Measurements from ENCODE around the gene KCNB1. TPM values are rescaled to one million over a fixed set of nuclear protein-coding genes. Genes with fewer than 3 reads are reported as not detected.
A peak's percentile ranks its signal among the peaks of the same experiment; 100 is the strongest.

The KCNB1 gene
- total RNA-seq, 1 donor from 2014 or later = 5.7 TPM

GRCh38 chr20:49446808-49447207 lies 35.7 kb downstream of the KCNB1 start:
- DNase-seq (ENCODE audit: low spot score in 2 of 2) (peak in 1 of 2 donors; percentile 55), FAIRE-seq (no peak)

GRCh38 chr20:49446080-49446479 lies 36.4 kb downstream of the KCNB1 start:
- DNase-seq (ENCODE audit: low spot score in 2 of 2) = no peak
- no peak for FAIRE-seq

GRCh38 chr20:49445176-49445575 lies 37.3 kb downstream of the KCNB1 start:
- DNase-seq (ENCODE audit: low spot score in 2 of 2) (no peak), FAIRE-seq (no peak)

- DNase-seq (ENCODE audit: low spot score in 2 of 2) (no peak), FAIRE-seq (no peak)
Observed at GRCh38 chr20:49444553-49444990, 37.9 kb downstream of the KCNB1 start.

GRCh38 chr20:49437057-49437456 lies 45.4 kb downstream of the KCNB1 start:
- FAIRE-seq (no peak), DNase-seq (ENCODE audit: low spot score in 2 of 2) (no peak)

- DNase-seq (ENCODE audit: low spot score in 2 of 2) (no peak), FAIRE-seq (no peak)
Observed at GRCh38 chr20:49435639-49436038, 46.8 kb downstream of the KCNB1 start.

- no peak for FAIRE-seq
- DNase-seq (ENCODE audit: low spot score in 2 of 2) = no peak
Observed at GRCh38 chr20:49433333-49433732, 49.1 kb downstream of the KCNB1 start.

GRCh38 chr20:49432550-49432949 lies 49.9 kb downstream of the KCNB1 start:
- FAIRE-seq (no peak), DNase-seq (ENCODE audit: low spot score in 2 of 2) (no peak)

- no peak for FAIRE-seq
- DNase-seq (ENCODE audit: low spot score in 2 of 2) = no peak
Observed at GRCh38 chr20:49431329-49431728, 51.1 kb downstream of the KCNB1 start.

- DNase-seq (ENCODE audit: low spot score in 2 of 2) = no peak
- no peak for FAIRE-seq
Observed at GRCh38 chr20:49430320-49430719, 52.1 kb downstream of the KCNB1 start.

- no peak for FAIRE-seq
- DNase-seq (ENCODE audit: low spot score in 2 of 2) = no peak
Observed at GRCh38 chr20:49427751-49428518, 54.5 kb downstream of the KCNB1 start.

GRCh38 chr20:49426873-49427272 lies 55.6 kb downstream of the KCNB1 start:
- FAIRE-seq (no peak), DNase-seq (ENCODE audit: low spot score in 2 of 2) (no peak)

GRCh38 chr20:49426395-49426794 lies 56.1 kb downstream of the KCNB1 start:
- no peak for FAIRE-seq
- no peak for DNase-seq (ENCODE audit: low spot score in 2 of 2)

- FAIRE-seq (no peak), DNase-seq (ENCODE audit: low spot score in 2 of 2) (peak in 1 of 2 donors; percentile 31)
Observed at GRCh38 chr20:49424536-49424935, 57.9 kb downstream of the KCNB1 start.

- DNase-seq (ENCODE audit: low spot score in 2 of 2) (no peak), FAIRE-seq (no peak)
Observed at GRCh38 chr20:49422161-49422560, 60.3 kb downstream of the KCNB1 start.

GRCh38 chr20:49420811-49421295 lies 61.6 kb downstream of the KCNB1 start:
- DNase-seq (ENCODE audit: low spot score in 2 of 2) = no peak
- FAIRE-seq = no peak

GRCh38 chr20:49420292-49420691 lies 62.2 kb downstream of the KCNB1 start:
- DNase-seq (ENCODE audit: low spot score in 2 of 2) (no peak), FAIRE-seq (no peak)

GRCh38 chr20:49419785-49420184 lies 62.7 kb downstream of the KCNB1 start:
- DNase-seq (ENCODE audit: low spot score in 2 of 2) (no peak), FAIRE-seq (no peak)

- FAIRE-seq (no peak), DNase-seq (ENCODE audit: low spot score in 2 of 2) (no peak)
Observed at GRCh38 chr20:49418809-49419208, 63.7 kb downstream of the KCNB1 start.

- FAIRE-seq = no peak
- no peak for DNase-seq (ENCODE audit: low spot score in 2 of 2)
Observed at GRCh38 chr20:49417843-49418555, 64.5 kb downstream of the KCNB1 start.

GRCh38 chr20:49415668-49416044 lies 66.8 kb downstream of the KCNB1 start:
- FAIRE-seq (no peak), DNase-seq (ENCODE audit: low spot score in 2 of 2) (no peak)
